ENCODE measurements around the gene DDX3X.

- TF ChIP-seq POLR2A (IDR thresholded peaks at IDR 0.05) (no peak), CTCF (IDR thresholded peaks at IDR 0.05) (no peak)
These were observed 33.1 kb upstream of the DDX3X start for GRCh38 chrX:41300758-41301437.
